ENCODE measurements around the gene PADI2. TPM values are rescaled to one million over a fixed set of nuclear protein-coding genes. Genes with fewer than 3 reads are reported as not detected.

PADI2 gene
- polyA plus RNA-seq, 3 donors = 2.3 to 2.6 (median 2.6) TPM

GRCh38 chr1:17059391-17060305, 59.6 kb downstream of the PADI2 start:
- peak; percentile 56 for DNase-seq

GRCh38 chr1:17056551-17056950, 62.7 kb downstream of the PADI2 start:
- DNase-seq = no peak

- no peak for DNase-seq
Observed at GRCh38 chr1:17055801-17056200, 63.5 kb downstream of the PADI2 start.

- DNase-seq = peak; percentile 98
Observed at GRCh38 chr1:17053685-17054410, 65.4 kb downstream of the PADI2 start, which contains the start of gene SDHB. SDHB (minus strand) TSS chr1:17054032; CDS start chr1:17054019, 13 bp downstream.

GRCh38 chr1:17053086-17053684, 66.1 kb downstream of the PADI2 start:
- DNase-seq = peak; percentile 4

GRCh38 chr1:17052641-17053040, 66.6 kb downstream of the PADI2 start:
- no peak for DNase-seq

GRCh38 chr1:17052038-17052437, 67.2 kb downstream of the PADI2 start:
- no peak for DNase-seq

GRCh38 chr1:17047924-17048323, 71.3 kb downstream of the PADI2 start:
- DNase-seq = no peak

GRCh38 chr1:17046334-17046657, 73.0 kb downstream of the PADI2 start:
- no peak for DNase-seq

GRCh38 chr1:17045634-17046333, 73.5 kb downstream of the PADI2 start:
- peak; percentile 55 for DNase-seq

- DNase-seq = no peak
Observed at GRCh38 chr1:17045150-17045549, 74.1 kb downstream of the PADI2 start.

GRCh38 chr1:17043676-17044075, 75.6 kb downstream of the PADI2 start:
- no peak for DNase-seq

GRCh38 chr1:17040135-17040534, 79.1 kb downstream of the PADI2 start:
- DNase-seq = no peak

- no peak for DNase-seq
Observed at GRCh38 chr1:17039522-17039921, 79.7 kb downstream of the PADI2 start.

- DNase-seq = no peak
Observed at GRCh38 chr1:17033481-17033880, 85.8 kb downstream of the PADI2 start.

GRCh38 chr1:17032741-17033140, 86.5 kb downstream of the PADI2 start:
- DNase-seq = no peak

- DNase-seq = no peak
Observed at GRCh38 chr1:17031436-17031835, 87.8 kb downstream of the PADI2 start.

GRCh38 chr1:17030206-17030605, 89.0 kb downstream of the PADI2 start:
- DNase-seq = no peak

- DNase-seq = no peak
Observed at GRCh38 chr1:17028662-17029188, 90.5 kb downstream of the PADI2 start.

GRCh38 chr1:17027900-17028299, 91.4 kb downstream of the PADI2 start:
- DNase-seq = no peak

GRCh38 chr1:17027403-17027802, 91.8 kb downstream of the PADI2 start:
- no peak for DNase-seq

GRCh38 chr1:17024721-17025120, 94.5 kb downstream of the PADI2 start:
- no peak for DNase-seq
